DND-41 (cell line): ENCODE measurements around the gene KIF25.

Experiments used
- ATAC-seq: fragments of 200-7000 bp; cut with Tn5 transposase; 3 replicates; pipeline ENCODE4 v1.9.1; 2021; ENCODE audit warnings: low read depth; ENCODE audit not compliant: insufficient read depth
- DNase-seq: peaks from one replicate; pipeline ENCODE4 v3.0.0-alpha.2; 2020
- H2AFZ ChIP-seq: 2 replicates; pipeline ENCODE4 v1.6.0; 2012; ENCODE audit warnings: low read depth, low read length
- H3K27ac ChIP-seq: 2 replicates; pipeline ENCODE4 v1.5.1; 2012; ENCODE audit warnings: low read length, inconsistent platforms
- H3K27me3 ChIP-seq: fragments of 200-600 bp; sonication (generic); 2 replicates; pipeline ENCODE4 v1.6.0; 2012; ENCODE audit warnings: low read length, mild to moderate bottlenecking, inconsistent platforms; ENCODE audit not compliant: insufficient read depth, poor library complexity
- H3K36me3 ChIP-seq: 2 replicates; pipeline ENCODE4 v1.5.1; 2012; ENCODE audit warnings: low read length, inconsistent platforms; ENCODE audit not compliant: insufficient read depth
- H3K4me1 ChIP-seq: 2 replicates; pipeline ENCODE4 v1.5.1; 2012; ENCODE audit warnings: mild to moderate bottlenecking, low read length; ENCODE audit not compliant: insufficient read depth
- H3K4me2 ChIP-seq: 2 replicates; pipeline ENCODE4 v1.6.0; 2012; ENCODE audit warnings: mild to moderate bottlenecking, moderate library complexity, low read length, inconsistent platforms; ENCODE audit not compliant: insufficient read depth
- H3K4me3 ChIP-seq, 2 experiments: fragments of 200-600 bp in 1 of 2; shearing (Covaris generic) in 1 of 2; 2 replicates each; pipeline ENCODE4 v1.5.1; 2012 to 2016; ENCODE audit warnings: inconsistent platforms in 2 of 2, low read length in 2 of 2, mild to moderate bottlenecking in 2 of 2, low read depth in 1 of 2, moderate library complexity in 1 of 2
- H3K79me2 ChIP-seq: 2 replicates; pipeline ENCODE4 v1.6.0; 2012; ENCODE audit warnings: low read length, inconsistent platforms; ENCODE audit not compliant: insufficient read depth
- H3K9ac ChIP-seq: 2 replicates; pipeline ENCODE4 v1.6.0; 2012; ENCODE audit warnings: low read depth, mild to moderate bottlenecking, inconsistent platforms, low read length, moderate library complexity
- H3K9me3 ChIP-seq: 2 replicates; pipeline ENCODE4 v1.5.1; 2012; ENCODE audit warnings: low read length, moderate library complexity, mild to moderate bottlenecking, inconsistent platforms; ENCODE audit not compliant: insufficient read depth, severe bottlenecking
- H4K20me1 ChIP-seq: 2 replicates; pipeline ENCODE4 v1.6.0; 2012; ENCODE audit warnings: low read length; ENCODE audit not compliant: insufficient read depth
- EZH2 ChIP-seq: IDR thresholded peaks from 3 replicates; pipeline ENCODE4 v1.6.1; 2012; ENCODE audit warnings: borderline replicate concordance, low read depth, mild to moderate bottlenecking, moderate library complexity, low read length, inconsistent platforms; ENCODE audit not compliant: severe bottlenecking
- TF ChIP-seq, protein P1 (sequence below): IDR thresholded peaks from 2 replicates; pipeline ENCODE4 v1.5.1; 2012; ENCODE audit warnings: borderline replicate concordance, low read length, moderate library complexity, mild to moderate bottlenecking; ENCODE audit not compliant: poor library complexity, severe bottlenecking; ENCODE audit errors: extremely low read depth

KIF25 gene

DNA sequence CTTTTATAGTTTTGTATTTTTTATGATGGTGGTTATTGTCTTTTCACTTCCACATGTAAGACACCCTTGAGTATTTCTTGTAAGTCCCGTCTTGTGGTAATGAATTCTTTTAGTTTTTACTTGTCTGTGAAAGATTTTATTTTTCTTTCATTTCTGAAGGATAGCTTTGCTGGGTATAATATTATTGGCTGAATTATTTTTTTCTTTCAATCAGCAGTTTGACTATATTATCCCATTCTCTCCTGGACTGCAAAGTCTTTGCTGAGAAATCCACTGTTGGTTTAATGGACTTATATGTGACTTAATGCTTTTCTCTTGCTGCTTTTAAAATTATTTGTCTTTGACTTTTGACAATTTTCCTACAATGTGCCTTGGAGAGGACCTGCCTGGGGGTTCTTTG is 13.8 kb downstream of the KIF25 start:
- H3K4me2 ChIP-seq: no peak overlapping the region
- H3K27me3 ChIP-seq: no peaks in the 10 kb centered on the region
- H3K27ac ChIP-seq: no peak overlapping the region
- no peaks in the 10 kb centered on the region for H4K20me1 ChIP-seq
- H3K9ac ChIP-seq: no peak overlapping the region
- H3K36me3 ChIP-seq: no peaks in the 10 kb centered on the region
- TF ChIP-seq EZH2: no peak
- TF ChIP-seq, protein P1, sequence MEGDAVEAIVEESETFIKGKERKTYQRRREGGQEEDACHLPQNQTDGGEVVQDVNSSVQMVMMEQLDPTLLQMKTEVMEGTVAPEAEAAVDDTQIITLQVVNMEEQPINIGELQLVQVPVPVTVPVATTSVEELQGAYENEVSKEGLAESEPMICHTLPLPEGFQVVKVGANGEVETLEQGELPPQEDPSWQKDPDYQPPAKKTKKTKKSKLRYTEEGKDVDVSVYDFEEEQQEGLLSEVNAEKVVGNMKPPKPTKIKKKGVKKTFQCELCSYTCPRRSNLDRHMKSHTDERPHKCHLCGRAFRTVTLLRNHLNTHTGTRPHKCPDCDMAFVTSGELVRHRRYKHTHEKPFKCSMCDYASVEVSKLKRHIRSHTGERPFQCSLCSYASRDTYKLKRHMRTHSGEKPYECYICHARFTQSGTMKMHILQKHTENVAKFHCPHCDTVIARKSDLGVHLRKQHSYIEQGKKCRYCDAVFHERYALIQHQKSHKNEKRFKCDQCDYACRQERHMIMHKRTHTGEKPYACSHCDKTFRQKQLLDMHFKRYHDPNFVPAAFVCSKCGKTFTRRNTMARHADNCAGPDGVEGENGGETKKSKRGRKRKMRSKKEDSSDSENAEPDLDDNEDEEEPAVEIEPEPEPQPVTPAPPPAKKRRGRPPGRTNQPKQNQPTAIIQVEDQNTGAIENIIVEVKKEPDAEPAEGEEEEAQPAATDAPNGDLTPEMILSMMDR: no peak
- no peaks in the 10 kb centered on the region for H3K79me2 ChIP-seq
- H2AFZ ChIP-seq: no peak overlapping the region
- H3K4me1 ChIP-seq: no peaks in the 10 kb centered on the region
- no peak for ATAC-seq
- H3K9me3 ChIP-seq: peaks cover 26% of the 10 kb centered on the region
- no peak for DNase-seq
- H3K4me3 ChIP-seq: no peak overlapping the region

DNA sequence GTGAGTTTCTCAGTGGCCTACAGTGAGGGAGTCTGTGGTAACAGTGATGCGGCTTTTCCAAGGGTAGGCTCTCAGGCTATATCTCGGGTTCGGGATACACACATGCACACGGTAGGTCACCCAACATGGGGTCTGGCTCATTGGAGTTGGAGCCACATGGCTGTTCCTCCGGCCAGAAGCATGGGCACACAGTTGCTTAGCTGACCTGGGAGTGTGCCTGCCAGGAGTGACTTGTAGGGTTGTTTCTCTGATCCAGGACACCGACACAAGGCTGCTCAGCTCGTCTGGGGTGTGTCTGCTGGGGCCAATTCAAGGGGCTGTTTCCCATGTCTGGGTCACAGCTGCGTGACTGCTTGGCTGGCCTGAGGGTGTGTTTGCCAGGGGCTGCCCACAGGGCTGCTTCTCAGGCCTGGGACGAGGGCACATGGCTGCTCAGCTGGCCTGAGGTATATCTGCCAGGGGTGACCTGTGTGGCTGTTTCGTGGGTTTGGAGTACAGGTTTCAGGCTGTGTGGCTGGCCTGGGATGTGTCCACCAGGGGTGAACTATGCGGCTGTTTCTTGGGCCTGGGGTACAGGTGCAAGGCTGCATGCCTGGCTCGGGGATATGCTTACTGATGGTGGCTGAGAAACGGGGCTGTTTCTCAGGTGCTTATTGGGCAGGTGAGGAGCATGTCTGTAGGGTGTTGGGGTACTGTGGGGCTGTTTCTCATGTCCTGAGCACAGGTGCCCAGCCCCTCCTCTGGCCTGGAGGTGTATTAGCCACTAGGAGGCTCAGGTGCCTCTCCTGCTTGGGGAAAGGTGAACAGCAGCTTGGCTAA is 15.2 kb downstream of the KIF25 start:
- Histone ChIP-seq H2AFZ (no peak overlapping the region), H3K9me3 (peaks cover 27% of the 10 kb centered on the region), H3K27me3 (no peaks in the 10 kb centered on the region), H3K4me2 (no peak overlapping the region), H3K79me2 (no peaks in the 10 kb centered on the region), H3K36me3 (no peaks in the 10 kb centered on the region), H3K4me1 (no peaks in the 10 kb centered on the region), H3K27ac (no peak overlapping the region), H4K20me1 (no peaks in the 10 kb centered on the region), H3K9ac (no peak overlapping the region), H3K4me3 (no peak overlapping the region)
- ATAC-seq: no peak
- no peak for TF ChIP-seq EZH2
- TF ChIP-seq, protein P1: no peak
- DNase-seq: no peak

DNA sequence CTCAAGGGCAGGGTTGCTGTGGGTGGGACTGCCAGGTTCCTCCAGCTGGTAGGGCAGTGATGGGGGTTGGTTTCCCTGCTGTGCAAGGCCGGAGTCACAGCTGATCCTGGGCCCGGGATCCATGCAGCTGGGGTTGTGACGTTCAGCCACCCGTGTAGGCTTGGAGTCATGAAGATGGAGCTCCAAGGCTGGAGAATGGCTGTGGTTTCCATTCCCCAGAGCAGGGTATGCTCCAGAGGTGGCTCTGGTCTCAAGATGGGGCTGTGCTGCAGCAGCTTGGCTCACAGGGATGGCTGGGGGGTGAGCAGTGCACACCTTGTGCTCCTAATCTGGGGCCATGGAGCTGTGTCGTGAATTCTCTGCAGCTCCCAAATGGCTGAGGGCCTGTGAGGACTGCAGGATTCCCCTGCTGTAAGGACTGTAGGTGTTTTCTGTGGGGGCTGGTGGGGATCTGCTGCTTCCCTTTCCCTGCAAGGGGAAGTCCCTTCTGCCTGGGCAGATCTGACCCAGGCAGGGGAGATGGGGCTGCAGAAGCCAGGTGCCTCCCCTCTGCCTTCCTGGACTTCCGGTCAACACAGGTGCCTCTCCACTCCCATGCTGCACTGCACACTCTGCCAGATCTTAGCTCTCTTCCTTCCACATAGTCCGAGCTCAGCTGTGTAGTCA is 15.9 kb downstream of the KIF25 start:
- H2AFZ ChIP-seq: no peak overlapping the region
- H4K20me1 ChIP-seq: no peaks in the 10 kb centered on the region
- no peaks in the 10 kb centered on the region for H3K36me3 ChIP-seq
- no peaks in the 10 kb centered on the region for H3K27me3 ChIP-seq
- no peak overlapping the region for H3K4me3 ChIP-seq
- H3K9ac ChIP-seq: no peak overlapping the region
- no peaks in the 10 kb centered on the region for H3K79me2 ChIP-seq
- no peak overlapping the region for H3K4me2 ChIP-seq
- DNase-seq (no peak), ATAC-seq (no peak)
- TF ChIP-seq EZH2: no peak
- TF ChIP-seq, protein P1: no peak
- H3K4me1 ChIP-seq: no peaks in the 10 kb centered on the region
- peaks cover 27% of the 10 kb centered on the region for H3K9me3 ChIP-seq
- H3K27ac ChIP-seq: no peak overlapping the region
